Activated T-cell treated with anti-CD3 and anti-CD28 coated beads, Interleukin-2, amount 50 U/mL, for 1 hour (primary cell): ENCODE results near the gene SPATA33.
"Not testable (repeated sequence)": the region's sequence is repeated elsewhere in the genome, so short reads cannot be mapped to it uniquely, and the experiment has no call there.

Experiments
- DNase-seq: peaks from one replicate; pipeline ENCODE4 v3.0.0-alpha.2; 2020

Gene SPATA33

GRCh38 chr16:89667000-89667399 is 9.4 kb downstream of the SPATA33 start:
- not testable (repeated sequence) for DNase-seq

- no peak for DNase-seq
Observed at GRCh38 chr16:89667633-89668032, 10.0 kb downstream of the SPATA33 start.

GRCh38 chr16:89668790-89669158 is 11.1 kb downstream of the SPATA33 start:
- DNase-seq, result no peak

- no peak for DNase-seq
Observed at GRCh38 chr16:89669755-89670154, 12.1 kb downstream of the SPATA33 start.

- no peak for DNase-seq
Observed at GRCh38 chr16:89670496-89671431, 13.1 kb downstream of the SPATA33 start.

- DNase-seq, result not testable (repeated sequence)
Observed at GRCh38 chr16:89671565-89671964, 13.9 kb downstream of the SPATA33 start.

- DNase-seq, result no peak
Observed at GRCh38 chr16:89672177-89672941, 14.7 kb downstream of the SPATA33 start.

GRCh38 chr16:89678258-89678657 is 20.6 kb downstream of the SPATA33 start:
- DNase-seq, result no peak

- no peak for DNase-seq
Observed at GRCh38 chr16:89685916-89686315, 28.3 kb downstream of the SPATA33 start.

GRCh38 chr16:89686520-89687091 is 29.0 kb downstream of the SPATA33 start, which contains the start of gene CDK10:
Gene CDK10, plus strand, starts transcription at chr16:89686689. Its CDS starts 22 bp downstream, at chr16:89686711.
- peak; percentile 96 for DNase-seq

GRCh38 chr16:89687092-89687940 is 29.7 kb downstream of the SPATA33 start:
- DNase-seq, result no peak

GRCh38 chr16:89688395-89688794 is 30.8 kb downstream of the SPATA33 start:
- no peak for DNase-seq

- no peak for DNase-seq
Observed at GRCh38 chr16:89689142-89689541, 31.5 kb downstream of the SPATA33 start.

GRCh38 chr16:89689621-89690020 is 32.0 kb downstream of the SPATA33 start:
- peak; percentile 2 for DNase-seq

- peak; percentile 6 for DNase-seq
Observed at GRCh38 chr16:89690392-89690901, 32.8 kb downstream of the SPATA33 start.

GRCh38 chr16:89691231-89691985 is 33.8 kb downstream of the SPATA33 start:
- DNase-seq, result peak; percentile 13

- DNase-seq, result peak; percentile 14
Observed at GRCh38 chr16:89691986-89692569, 34.4 kb downstream of the SPATA33 start.

GRCh38 chr16:89693289-89693731 is 35.7 kb downstream of the SPATA33 start:
- peak; percentile 14 for DNase-seq

- DNase-seq, result peak; percentile 18
Observed at GRCh38 chr16:89693931-89694783, 36.5 kb downstream of the SPATA33 start.

- not testable (repeated sequence) for DNase-seq
Observed at GRCh38 chr16:89694784-89695085, 37.1 kb downstream of the SPATA33 start.
